HG02870 (cell line): ENCODE results near the gene BAHD1.

Experiments
- ATAC-seq: cut with Tn5 transposase; IDR thresholded peaks from one replicate; pipeline ENCODE4 v1.9.1; 2021; ENCODE audit warnings: mild to moderate bottlenecking, moderate library complexity; ENCODE audit not compliant: unreplicated experiment

Gene BAHD1

GRCh38 chr15:40464595-40465185 is 23.9 kb downstream of the BAHD1 start:
- ATAC-seq: no peak

DNA sequence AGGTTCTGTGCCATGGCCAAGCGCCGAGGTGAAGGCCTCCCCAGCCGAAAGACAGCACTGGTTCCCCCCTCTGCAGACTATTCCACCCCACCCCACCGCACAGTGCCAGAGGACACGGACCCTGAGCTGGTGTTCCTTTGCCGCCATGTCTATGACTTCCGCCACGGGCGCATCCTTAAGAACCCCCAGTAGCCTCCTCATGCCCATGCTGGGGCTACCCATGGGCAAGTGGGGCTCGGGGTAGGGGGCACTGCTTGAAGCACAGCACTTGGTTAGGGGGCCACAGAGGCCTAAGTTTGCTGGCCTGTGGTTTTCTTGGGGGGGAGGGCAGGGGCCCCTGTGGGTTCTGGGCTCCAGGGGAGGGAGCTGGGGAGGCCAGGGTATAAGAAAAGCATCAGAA is 25.2 kb downstream of the BAHD1 start:
- no peak for ATAC-seq

DNA sequence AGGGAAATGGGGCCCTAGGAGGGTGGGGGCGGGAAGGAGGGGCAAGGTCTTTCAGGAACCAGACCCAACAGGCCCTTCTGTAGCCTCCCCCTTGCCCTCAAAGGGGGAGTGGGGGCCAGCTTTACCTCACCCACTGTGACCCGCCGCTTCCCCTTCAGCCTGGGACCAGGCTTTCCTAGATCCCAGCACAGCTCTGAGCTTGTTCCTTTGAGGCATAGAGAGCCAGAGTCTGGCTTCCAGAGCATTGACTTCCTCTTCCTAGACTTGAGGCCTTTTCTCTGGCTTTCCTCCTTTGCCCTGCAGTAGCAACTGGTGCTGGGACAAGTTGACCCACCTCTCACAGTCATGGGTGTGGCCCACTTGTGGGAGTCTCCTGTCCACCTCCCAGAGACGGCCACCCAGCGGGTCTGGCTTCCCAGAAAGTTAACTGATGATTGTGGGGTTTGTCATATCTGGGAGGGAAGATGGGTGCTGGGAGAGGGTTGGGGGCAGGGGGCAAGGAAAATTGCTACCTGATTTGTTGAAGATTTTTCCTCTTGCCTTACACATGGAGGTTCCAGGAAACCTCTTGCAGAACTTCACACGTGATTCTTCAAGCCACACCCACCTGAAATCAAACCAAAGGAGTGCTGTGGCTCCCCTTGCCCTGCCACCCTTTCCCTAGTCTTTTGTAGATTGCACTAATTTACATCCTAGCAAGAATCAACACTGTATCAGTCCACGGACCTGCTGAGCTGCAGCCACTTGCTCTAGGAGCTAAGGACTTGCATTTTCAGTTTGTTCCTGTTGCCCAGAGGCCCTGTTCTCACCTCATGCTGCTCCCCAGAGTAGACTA is 25.9 kb downstream of the BAHD1 start:
- no peak for ATAC-seq

- ATAC-seq: no peak
These were observed 26.5 kb downstream of the BAHD1 start for GRCh38 chr15:40467261-40467615.

GRCh38 chr15:40468898-40469331 is 28.2 kb downstream of the BAHD1 start:
- no peak for ATAC-seq

DNA sequence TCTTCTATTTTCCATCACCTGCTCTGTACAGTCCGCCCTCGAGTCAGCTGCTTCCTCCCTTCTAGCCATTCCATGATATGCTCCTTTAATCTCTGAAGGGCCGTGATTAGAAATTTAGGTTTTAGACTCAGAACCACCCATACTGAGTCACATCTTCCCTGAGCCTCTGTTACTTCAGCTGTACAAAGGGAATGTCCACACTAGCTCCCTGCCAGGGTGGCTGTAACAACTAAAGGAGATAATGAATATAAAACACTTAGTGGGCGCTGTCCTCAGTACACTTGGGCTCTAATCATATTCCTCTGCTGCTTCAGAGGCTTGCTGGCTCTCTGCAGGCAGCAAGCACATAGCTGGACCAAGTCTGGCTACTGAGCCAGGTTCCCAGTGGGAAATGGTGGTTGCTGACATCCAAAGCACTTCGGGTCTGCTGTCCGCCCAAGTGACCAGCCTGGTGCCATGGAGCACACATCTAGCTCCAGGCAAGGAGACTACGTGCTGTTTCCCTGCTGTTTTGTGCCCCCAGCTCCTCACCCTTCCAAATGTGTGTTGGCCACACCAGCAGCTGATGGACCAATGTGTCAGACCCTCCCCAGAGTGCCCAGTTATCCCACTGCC is 29.1 kb downstream of the BAHD1 start:
- ATAC-seq: no peak

GRCh38 chr15:40470423-40471104 is 29.8 kb downstream of the BAHD1 start, which contains the start of gene CHST14:
Gene CHST14 (plus strand): TSS chr15:40470984. CDS start chr15:40471214, 230 bp downstream.
- peak; percentile 60 for ATAC-seq

DNA sequence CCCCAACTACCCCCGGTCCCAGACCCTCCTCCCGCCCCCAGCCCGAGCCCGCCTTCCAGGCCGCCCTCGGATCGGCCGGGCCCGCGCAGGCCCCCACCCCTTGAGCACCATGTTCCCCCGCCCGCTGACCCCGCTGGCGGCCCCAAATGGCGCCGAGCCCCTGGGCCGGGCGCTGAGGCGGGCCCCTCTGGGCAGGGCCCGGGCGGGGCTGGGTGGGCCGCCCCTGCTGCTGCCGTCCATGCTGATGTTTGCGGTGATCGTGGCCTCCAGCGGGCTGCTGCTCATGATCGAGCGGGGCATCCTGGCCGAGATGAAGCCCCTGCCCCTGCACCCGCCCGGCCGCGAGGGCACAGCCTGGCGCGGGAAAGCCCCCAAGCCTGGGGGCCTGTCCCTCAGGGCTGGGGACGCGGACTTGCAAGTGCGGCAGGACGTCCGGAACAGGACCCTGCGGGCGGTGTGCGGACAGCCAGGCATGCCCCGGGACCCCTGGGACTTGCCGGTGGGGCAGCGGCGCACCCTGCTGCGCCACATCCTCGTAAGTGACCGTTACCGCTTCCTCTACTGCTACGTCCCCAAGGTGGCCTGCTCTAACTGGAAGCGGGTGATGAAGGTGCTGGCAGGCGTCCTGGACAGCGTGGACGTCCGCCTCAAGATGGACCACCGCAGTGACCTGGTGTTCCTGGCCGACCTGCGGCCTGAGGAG is 30.5 kb downstream of the BAHD1 start:
- ATAC-seq: peak; percentile 35

- ATAC-seq: peak; percentile 15
These were observed 31.0 kb downstream of the BAHD1 start for GRCh38 chr15:40471808-40472150.

DNA sequence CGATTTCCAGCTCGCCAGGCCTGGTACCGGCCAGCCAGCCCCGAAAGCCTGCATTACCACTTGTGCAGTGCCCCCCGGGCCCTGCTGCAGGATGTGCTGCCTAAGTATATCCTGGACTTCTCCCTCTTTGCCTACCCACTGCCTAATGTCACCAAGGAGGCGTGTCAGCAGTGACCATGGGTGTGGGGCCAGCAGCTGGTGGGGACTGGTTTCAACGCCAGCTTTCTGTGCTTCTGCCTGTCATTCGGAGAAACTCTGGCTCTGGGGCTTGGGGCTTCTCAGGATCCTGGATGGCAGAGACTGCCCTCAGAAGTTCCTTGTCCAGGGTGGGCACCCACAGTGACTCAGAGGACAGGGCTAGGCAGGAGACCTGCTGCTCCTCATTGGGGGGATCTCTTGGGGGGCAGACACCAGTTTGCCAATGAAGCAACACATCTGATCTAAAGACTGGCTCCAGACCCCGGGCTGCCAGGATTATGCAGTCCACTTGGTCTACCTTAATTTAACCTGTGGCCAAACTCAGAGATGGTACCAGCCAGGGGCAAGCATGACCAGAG is 31.5 kb downstream of the BAHD1 start:
- no peak for ATAC-seq

DNA sequence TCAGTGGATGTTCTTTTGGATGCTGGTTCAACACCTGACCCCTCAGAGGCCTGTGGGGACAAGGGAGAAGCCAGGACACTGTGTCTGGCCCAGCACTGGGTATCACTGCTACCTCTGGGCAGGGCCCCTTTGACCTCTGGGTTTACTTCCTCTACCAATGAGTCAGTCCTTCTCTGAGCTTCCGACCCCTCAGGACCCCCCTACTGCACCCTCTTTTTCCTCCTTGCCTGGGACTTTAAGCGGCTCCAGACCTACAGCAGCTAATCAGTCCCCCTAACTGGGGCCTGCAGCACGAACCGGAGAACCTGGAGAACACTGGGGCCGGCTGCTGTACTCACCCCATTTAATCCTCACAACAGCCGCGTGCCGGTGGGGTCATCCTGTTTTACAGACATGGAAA is 33.8 kb downstream of the BAHD1 start:
- ATAC-seq: no peak

DNA sequence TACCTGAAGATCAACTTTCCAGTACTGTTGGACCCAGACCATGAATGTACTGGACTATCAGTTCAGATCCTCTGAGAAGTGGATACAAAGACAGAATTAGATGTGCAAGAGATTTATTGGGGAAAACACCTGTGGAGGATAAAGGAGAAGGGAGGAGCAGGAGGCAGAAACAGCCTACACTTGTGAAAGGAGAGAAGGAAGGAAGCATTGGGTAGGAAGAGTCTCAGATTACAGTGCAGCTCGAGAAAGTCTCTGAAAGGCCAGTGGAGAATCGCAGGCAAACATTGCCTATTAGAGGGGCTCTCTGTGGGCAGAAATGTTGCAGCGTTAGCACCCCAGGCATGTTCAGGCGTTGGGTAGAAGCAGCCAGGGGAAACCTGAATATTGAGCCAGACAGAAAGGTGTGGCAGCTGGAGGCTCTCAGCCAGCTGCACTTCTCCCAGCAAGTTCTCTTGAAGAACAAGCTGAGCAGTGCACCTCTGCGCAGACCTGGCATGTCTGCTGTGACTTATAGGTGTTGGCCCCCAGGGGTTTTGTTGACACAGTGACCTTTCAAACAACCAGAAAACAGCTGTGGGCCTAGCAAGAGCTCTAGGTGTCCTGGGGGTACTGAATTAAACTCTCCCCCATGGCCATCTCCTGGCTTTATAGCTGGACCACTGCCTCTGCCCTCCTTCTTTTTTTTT is 37.0 kb downstream of the BAHD1 start:
- ATAC-seq: no peak

GRCh38 chr15:40479024-40479423 is 38.3 kb downstream of the BAHD1 start:
- no peak for ATAC-seq

DNA sequence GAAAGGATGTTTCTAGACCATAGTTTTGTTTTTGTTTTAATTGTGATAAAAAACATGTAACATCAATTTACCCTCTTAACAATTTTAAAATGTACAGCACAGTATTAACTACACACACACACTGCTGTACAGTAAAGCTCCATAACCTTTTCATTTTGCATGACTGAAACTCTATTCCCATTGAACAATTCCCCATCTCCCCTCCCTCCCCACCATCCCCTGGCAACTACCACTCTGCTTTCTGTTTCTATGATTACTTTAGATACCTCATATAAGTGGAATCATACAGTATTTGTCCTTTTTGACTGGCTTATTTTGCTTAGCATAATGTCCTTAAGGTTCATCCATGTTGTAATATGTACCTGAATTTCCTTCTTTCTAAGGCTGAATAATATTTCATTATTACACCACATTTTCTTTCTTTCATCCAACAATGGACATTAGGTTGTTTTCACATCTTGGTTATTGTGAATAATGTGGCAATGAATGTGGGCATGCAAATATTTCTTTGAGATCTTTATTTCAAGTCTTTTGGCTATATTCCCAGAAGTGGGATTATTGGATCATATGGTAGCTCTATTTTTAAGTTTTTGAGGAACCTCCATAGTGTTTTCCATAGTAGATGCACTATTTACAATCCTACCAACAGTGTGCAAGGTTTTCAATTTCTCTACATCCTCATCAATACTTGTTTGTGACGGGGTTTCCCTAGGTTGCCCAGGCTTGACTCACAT is 40.8 kb downstream of the BAHD1 start:
- ATAC-seq: no peak

DNA sequence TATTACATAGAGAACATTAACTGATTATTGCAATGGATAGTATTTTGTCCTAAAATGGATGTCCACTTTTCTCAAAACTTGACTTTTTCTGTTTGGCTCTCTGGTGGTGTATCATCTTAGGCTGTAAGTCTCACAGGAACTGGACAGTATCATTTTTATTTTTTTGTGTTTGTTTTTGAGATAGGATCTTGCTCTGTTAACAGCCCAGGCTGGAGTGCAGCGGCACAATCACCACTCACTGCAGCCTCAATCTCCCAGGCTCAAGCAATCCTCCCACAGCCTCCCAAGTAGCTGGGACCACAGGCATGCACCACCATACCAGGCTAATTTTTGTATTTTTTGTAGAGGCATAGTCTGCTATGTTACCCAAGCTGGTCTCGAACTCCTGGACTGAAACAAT is 43.2 kb downstream of the BAHD1 start:
- no peak for ATAC-seq

DNA sequence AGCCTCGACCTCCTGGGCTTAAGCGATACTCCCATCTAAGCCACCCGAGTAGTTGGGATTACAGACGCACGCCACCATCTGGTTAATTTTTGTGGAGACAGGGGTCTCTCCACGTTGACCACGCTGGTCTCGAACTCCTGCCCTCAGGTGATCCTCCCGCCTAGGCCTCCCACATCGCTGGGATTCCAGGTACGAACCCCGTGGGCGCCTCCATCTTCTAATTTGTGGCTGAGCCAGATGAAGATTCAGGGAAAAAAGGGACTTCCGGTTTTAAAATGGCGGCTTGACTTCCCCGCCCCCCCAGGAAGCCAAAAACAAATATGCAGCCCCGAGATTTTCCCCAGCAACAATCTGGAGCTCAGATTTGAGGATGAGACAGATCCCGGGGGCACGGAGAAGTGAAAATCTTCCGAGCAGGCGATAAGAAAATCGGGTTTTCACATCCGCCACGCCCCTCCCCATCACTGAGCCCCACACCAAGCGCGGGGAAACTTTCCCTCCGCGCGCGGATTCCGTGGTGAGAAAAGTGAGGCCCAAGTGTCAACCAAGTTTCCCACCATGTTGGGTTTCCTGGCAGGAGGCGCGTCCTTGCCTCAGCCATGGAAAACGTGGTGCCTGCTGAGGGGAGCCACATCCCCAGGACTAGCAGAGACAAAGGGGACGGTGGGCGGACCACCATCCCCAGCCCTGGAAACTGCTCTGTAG is 45.5 kb downstream of the BAHD1 start:
- no peak for ATAC-seq

DNA sequence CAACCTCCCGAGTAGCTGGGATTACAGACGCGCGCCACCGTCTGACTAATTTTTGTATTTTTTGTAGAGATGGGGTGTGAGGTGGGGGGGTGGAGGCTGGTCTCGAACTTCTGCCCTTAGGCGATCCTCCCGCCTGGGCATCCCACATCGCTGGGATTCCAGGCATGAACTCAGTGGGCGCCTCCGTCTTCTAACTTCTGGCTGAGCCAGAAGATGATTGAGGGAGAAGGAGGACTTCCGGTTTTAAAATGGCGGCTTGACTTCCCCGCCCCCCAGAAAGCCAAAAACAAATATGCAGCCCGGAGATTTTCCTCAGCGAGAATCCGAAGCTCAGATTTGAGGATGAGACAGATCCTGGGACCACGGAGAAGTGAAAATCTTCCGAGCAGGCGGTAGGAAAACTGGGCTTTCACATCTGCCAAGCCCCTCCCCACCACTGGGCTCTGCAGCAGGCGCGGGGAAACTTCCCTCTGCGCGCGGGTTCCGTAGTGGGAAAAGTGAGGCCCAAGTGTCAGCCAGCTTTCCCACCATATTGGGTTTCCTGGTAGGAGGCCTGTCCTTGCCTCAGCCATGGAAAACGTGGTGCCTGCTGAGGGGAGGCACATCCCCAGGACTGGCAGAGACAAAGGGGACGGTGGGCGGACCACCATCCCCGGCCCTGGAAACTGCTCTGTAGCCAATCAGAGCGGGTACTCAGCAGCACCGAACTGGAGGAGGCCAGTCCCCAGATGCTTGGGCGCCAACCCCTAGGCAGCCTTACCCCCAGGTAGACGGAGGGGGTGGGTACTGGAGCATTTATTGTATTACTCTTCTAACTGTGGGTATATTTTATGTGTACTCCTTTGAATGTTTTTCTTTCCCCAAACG is 47.3 kb downstream of the BAHD1 start:
- no peak for ATAC-seq
